Measurements from ENCODE around the gene IL11.

IL11 gene

DNA sequence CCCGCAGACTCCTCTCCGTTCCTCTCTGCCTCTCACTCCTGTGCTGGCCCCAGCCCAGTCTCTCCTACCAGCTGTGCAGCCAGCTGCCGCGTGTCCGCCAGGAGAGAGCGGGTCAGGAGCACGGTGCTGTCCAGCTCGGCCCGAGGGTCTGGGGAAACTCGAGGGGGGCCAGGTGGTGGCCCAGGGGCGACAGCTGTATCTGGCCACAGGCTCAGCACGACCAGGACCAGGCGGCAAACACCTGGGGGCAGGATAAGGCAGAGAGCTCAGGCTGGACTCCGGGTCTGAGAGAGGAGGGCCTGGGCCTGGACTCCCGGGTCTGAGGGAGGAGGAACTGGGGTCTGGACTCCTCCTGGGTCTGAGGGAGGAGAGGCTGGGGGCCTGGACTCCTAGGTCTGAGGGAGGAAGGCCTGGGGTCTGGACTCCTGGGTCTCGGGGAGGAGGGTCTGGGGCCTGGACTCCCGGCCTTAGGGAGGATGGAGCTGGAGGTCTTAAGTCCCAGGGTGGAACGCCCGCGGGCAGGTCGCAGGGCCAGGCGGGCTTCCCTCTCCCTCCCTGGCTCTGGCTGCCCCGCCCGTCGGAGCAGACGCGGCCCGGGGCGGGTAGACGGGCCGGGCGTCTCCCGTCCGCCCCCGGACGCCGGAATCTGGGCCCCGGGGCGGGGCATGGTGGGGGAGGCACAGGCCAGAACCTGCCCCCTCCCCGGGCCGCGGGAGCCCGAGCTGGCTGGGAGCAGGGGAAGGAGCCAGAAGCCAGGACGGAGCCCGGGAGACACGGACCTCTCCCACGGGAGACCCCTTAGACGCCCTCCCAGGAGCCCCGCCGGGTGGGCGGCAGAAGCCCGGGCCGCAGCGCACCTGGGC lies 1.3 kb downstream of the IL11 start:
- Histone ChIP-seq H3K36me3 (ENCODE audit: control insufficient read depth, insufficient read depth, low read length) (no peaks in the 10 kb centered on the region), H3K4me3 (replicated peaks; ENCODE audit: low read depth, low read length) (no peak overlapping the region), H3K27me3 (replicated peaks; ENCODE audit: control insufficient read depth, insufficient read depth, low read length) (no peaks in the 10 kb centered on the region; the same call in none of the 2 replicates)
- TF ChIP-seq, protein P1, sequence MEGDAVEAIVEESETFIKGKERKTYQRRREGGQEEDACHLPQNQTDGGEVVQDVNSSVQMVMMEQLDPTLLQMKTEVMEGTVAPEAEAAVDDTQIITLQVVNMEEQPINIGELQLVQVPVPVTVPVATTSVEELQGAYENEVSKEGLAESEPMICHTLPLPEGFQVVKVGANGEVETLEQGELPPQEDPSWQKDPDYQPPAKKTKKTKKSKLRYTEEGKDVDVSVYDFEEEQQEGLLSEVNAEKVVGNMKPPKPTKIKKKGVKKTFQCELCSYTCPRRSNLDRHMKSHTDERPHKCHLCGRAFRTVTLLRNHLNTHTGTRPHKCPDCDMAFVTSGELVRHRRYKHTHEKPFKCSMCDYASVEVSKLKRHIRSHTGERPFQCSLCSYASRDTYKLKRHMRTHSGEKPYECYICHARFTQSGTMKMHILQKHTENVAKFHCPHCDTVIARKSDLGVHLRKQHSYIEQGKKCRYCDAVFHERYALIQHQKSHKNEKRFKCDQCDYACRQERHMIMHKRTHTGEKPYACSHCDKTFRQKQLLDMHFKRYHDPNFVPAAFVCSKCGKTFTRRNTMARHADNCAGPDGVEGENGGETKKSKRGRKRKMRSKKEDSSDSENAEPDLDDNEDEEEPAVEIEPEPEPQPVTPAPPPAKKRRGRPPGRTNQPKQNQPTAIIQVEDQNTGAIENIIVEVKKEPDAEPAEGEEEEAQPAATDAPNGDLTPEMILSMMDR (IDR thresholded peaks at IDR 0.05; ENCODE audit: insufficient read depth, low read length, poor library complexity, severe bottlenecking) = no peak
- no peak for DNase-seq (ENCODE audit: extremely low read depth, insufficient read length)

DNA sequence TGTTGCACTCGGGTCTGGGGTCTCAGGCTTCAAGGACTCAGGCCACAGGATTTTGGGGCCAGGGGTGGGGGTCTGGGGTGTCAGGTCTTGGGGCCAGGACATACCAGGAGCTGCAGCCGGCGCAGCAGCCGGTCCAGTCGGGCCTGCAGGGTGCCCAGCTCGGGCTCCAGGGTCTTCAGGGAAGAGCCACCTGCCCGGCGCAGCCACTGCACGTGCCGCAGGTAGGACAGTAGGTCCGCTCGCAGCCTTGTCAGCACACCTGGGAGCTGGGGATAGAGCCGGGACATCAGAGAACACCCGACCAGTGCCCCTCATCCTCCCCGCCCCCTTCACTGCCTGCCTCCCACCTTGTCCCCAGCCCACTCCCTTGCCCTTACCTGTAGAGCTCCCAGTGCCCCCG lies 2.2 kb downstream of the IL11 start:
- Histone ChIP-seq H3K27me3 (replicated peaks; ENCODE audit: control insufficient read depth, insufficient read depth, low read length) (no peaks in the 10 kb centered on the region; the same call in none of the 2 replicates), H3K36me3 (ENCODE audit: control insufficient read depth, insufficient read depth, low read length) (no peaks in the 10 kb centered on the region), H3K4me3 (replicated peaks; ENCODE audit: low read depth, low read length) (no peak overlapping the region)
- TF ChIP-seq, protein P1 (IDR thresholded peaks at IDR 0.05; ENCODE audit: insufficient read depth, low read length, poor library complexity, severe bottlenecking) = no peak
- no peak for DNase-seq (ENCODE audit: extremely low read depth, insufficient read length)

DNA sequence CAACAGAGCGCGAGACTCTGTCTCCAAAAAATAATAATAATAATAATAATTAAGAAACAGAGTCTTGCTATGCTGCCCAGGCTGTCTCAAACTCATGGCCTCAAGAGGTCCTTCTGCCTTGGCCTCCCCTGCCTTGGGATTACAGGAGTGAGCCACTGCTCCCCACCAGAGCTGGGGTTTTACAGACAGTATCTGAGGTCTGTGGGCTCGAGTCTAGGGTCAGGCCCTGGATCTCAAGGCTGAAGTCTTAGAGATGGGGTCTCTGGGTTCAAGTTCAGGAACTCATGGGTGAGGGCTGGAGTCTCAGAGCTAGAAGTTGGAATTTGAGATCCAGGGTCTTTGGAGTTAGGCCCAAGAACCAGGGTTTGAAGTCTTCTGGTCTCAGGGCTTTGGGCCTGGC lies 3.5 kb downstream of the IL11 start:
- TF ChIP-seq, protein P1 (IDR thresholded peaks at IDR 0.05; ENCODE audit: insufficient read depth, low read length, poor library complexity, severe bottlenecking) = no peak
- Histone ChIP-seq H3K36me3 (ENCODE audit: control insufficient read depth, insufficient read depth, low read length) (no peaks in the 10 kb centered on the region), H3K4me3 (replicated peaks; ENCODE audit: low read depth, low read length) (no peak overlapping the region), H3K27me3 (replicated peaks; ENCODE audit: control insufficient read depth, insufficient read depth, low read length) (no peaks in the 10 kb centered on the region; the same call in none of the 2 replicates)
- no peak for DNase-seq (ENCODE audit: extremely low read depth, insufficient read length)

DNA sequence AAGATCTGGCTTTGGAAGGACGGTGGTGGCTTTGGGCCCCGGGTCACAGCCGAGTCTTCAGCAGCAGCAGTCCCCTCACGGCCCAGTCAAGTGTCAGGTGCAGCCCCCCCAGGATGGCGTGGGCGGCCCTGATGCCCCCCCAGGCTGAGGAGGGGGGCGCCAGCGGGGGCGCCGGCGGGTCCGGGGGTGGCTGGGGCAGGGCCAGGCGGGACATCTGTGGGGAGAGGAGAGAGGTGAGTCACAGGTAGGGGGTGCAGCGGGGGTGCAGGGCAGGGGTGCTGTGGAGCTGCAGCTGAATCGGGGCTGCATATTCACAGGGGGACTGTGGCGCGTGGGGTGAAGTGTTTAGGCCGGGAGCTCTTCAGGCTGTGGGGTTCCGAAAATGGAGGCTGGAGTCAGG lies 4.3 kb downstream of the IL11 start:
- Histone ChIP-seq H3K36me3 (ENCODE audit: control insufficient read depth, insufficient read depth, low read length) (no peaks in the 10 kb centered on the region), H3K4me3 (replicated peaks; ENCODE audit: low read depth, low read length) (no peak overlapping the region), H3K27me3 (replicated peaks; ENCODE audit: control insufficient read depth, insufficient read depth, low read length) (no peaks in the 10 kb centered on the region; the same call in none of the 2 replicates)
- DNase-seq (ENCODE audit: extremely low read depth, insufficient read length) = no peak
- TF ChIP-seq, protein P1 (IDR thresholded peaks at IDR 0.05; ENCODE audit: insufficient read depth, low read length, poor library complexity, severe bottlenecking) = no peak

DNA sequence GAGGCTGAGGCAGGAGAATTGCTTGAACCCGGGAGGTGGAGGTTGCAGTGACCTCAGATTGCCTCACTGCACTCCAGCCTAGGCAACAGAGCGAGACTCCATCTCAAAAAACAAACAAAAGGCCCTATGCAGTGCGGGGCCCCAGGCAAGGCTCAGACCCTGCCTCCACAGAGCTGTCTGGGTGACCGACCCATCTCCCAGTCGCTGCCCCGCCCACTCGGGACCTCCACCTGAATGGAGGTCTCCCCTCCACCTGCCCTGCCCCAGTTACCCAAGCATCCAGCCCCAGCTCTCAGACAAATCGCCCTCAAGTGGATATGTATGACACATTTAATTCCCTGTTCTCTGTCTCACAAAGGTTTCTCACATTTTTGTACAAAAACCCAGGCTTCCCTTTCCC lies 5.0 kb downstream of the IL11 start:
- H3K27me3 ChIP-seq (replicated peaks; ENCODE audit: control insufficient read depth, insufficient read depth, low read length) = no peaks in the 10 kb centered on the region; the same call in 1 of the 2 replicates

More for the DNA sequence above, 5.0 kb downstream of the IL11 start:
- Histone ChIP-seq H3K4me3 (replicated peaks; ENCODE audit: low read depth, low read length) (no peak overlapping the region), H3K36me3 (ENCODE audit: control insufficient read depth, insufficient read depth, low read length) (no peaks in the 10 kb centered on the region)
- TF ChIP-seq, protein P1 (IDR thresholded peaks at IDR 0.05; ENCODE audit: insufficient read depth, low read length, poor library complexity, severe bottlenecking) = no peak
- no peak for DNase-seq (ENCODE audit: extremely low read depth, insufficient read length)
